Mesothelial cell of epicardium (in vitro differentiated cells): ENCODE measurements around the gene CPT1A. TPM values are rescaled to one million over a fixed set of nuclear protein-coding genes. Genes with fewer than 3 reads are reported as not detected.

Experiments
- DNase-seq, 2 experiments: peaks; one replicate each; pipeline ENCODE4 v3.0.0; 2021; ENCODE audit warnings: low spot score in 2 of 2; ENCODE audit not compliant: unreplicated experiment in 2 of 2
- H3K27ac Mint-ChIP-seq: 2 replicates; pipeline ENCODE4 v1.8.0; 2021; ENCODE audit warnings: mixed read lengths
- H3K27me3 Mint-ChIP-seq: 2 replicates; pipeline ENCODE4 v1.8.0; 2021; ENCODE audit warnings: low read depth, mixed read lengths
- H3K36me3 Mint-ChIP-seq: 2 replicates; pipeline ENCODE4 v1.8.0; 2021; ENCODE audit warnings: mixed read lengths
- H3K4me1 Mint-ChIP-seq: 2 replicates; pipeline ENCODE4 v1.8.0; 2021; ENCODE audit warnings: mixed read lengths
- H3K4me3 Mint-ChIP-seq: 2 replicates; pipeline ENCODE4 v1.8.0; 2021; ENCODE audit warnings: mild to moderate bottlenecking, moderate library complexity, mixed read lengths
- H3K9me3 Mint-ChIP-seq: 2 replicates; pipeline ENCODE4 v1.8.0; 2021; ENCODE audit warnings: mixed read lengths
- CTCF ChIP-seq: fragments of 200-600 bp; sonication (generic); IDR thresholded peaks from one replicate; pipeline ENCODE4 v1.5.0; 2021; ENCODE audit warnings: antibody characterized with exemption; ENCODE audit not compliant: unreplicated experiment
- total RNA-seq: library from RNA; stranded (reverse); gene quantifications from 3 replicates; pipeline ENCODE4 v1.2.1, GENCODE V29; 2021

Gene CPT1A
- total RNA-seq, 1 donor from 2014 or later: 2.6 TPM

GRCh38 chr11:68867066-68867465 lies 25.4 kb upstream of the CPT1A start:
- TF ChIP-seq CTCF: no peak
- no peak overlapping the region for H3K27ac Mint-ChIP-seq
- H3K4me1 Mint-ChIP-seq: peaks cover 17% of the 10 kb centered on the region
- peaks cover 11% of the 10 kb centered on the region for H3K9me3 Mint-ChIP-seq
- peaks cover 4% of the 10 kb centered on the region for H3K27me3 Mint-ChIP-seq
- no peak overlapping the region for H3K4me3 Mint-ChIP-seq
- H3K36me3 Mint-ChIP-seq: peaks cover 10% of the 10 kb centered on the region
- DNase-seq: no peak

GRCh38 chr11:68865241-68865640 lies 23.5 kb upstream of the CPT1A start:
- DNase-seq: no peak
- Mint-ChIP-seq H3K4me3 (no peak overlapping the region), H3K36me3 (peaks cover 10% of the 10 kb centered on the region), H3K9me3 (peaks cover 11% of the 10 kb centered on the region), H3K4me1 (peaks cover 10% of the 10 kb centered on the region), H3K27me3 (peaks cover 4% of the 10 kb centered on the region), H3K27ac (no peak overlapping the region)
- TF ChIP-seq CTCF: no peak

GRCh38 chr11:68863553-68864265 lies 22.0 kb upstream of the CPT1A start:
- Mint-ChIP-seq H3K4me3 (no peak overlapping the region), H3K4me1 (peaks cover 2% of the 10 kb centered on the region), H3K9me3 (peaks cover 11% of the 10 kb centered on the region), H3K36me3 (peaks cover 10% of the 10 kb centered on the region), H3K27ac (no peak overlapping the region), H3K27me3 (peaks cover 3% of the 10 kb centered on the region)
- no peak for TF ChIP-seq CTCF
- DNase-seq: no peak

GRCh38 chr11:68862421-68862820 lies 20.7 kb upstream of the CPT1A start:
- Mint-ChIP-seq H3K9me3 (peaks cover 11% of the 10 kb centered on the region), H3K36me3 (peaks cover 10% of the 10 kb centered on the region), H3K27me3 (no peaks in the 10 kb centered on the region), H3K27ac (no peak overlapping the region), H3K4me1 (peaks cover 3% of the 10 kb centered on the region), H3K4me3 (no peak overlapping the region)
- DNase-seq: no peak
- no peak for TF ChIP-seq CTCF

GRCh38 chr11:68859123-68859522 lies 17.4 kb upstream of the CPT1A start:
- no peak for TF ChIP-seq CTCF
- Mint-ChIP-seq H3K27me3 (peaks cover 7% of the 10 kb centered on the region), H3K9me3 (peaks cover 11% of the 10 kb centered on the region), H3K4me3 (no peak overlapping the region), H3K27ac (no peak overlapping the region), H3K4me1 (peaks cover 17% of the 10 kb centered on the region), H3K36me3 (peaks cover 10% of the 10 kb centered on the region)
- no peak for DNase-seq
